NB4 (cell line): Measurements from ENCODE around the gene SUFU.

ENCODE experiments used
- DNase-seq: peaks from one replicate; pipeline ENCODE4 v3.0.0; 2010; ENCODE audit warnings: low read depth
- H3K4me3 ChIP-seq: one replicate; pipeline ENCODE4 v1.5.1; 2011; ENCODE audit warnings: mild to moderate bottlenecking, low read depth, low read length, moderate library complexity
- MYC ChIP-seq: IDR thresholded peaks from 2 replicates; pipeline ENCODE4 v1.6.1; 2011; ENCODE audit warnings: low read depth, low read length
- POLR2A ChIP-seq: IDR thresholded peaks from 2 replicates; pipeline ENCODE4 v1.6.1; 2011; ENCODE audit warnings: mild to moderate bottlenecking; ENCODE audit not compliant: insufficient read length; ENCODE audit errors: extremely low read depth
- TF ChIP-seq, protein P1 (sequence below): IDR thresholded peaks from one replicate; pipeline ENCODE4 v1.5.1; 2012; ENCODE audit warnings: low read depth, low read length
- TF ChIP-seq, protein P2 (sequence below): IDR thresholded peaks from 2 replicates; pipeline ENCODE4 v1.6.1; 2011; ENCODE audit warnings: low read depth, low read length

Gene SUFU

DNA sequence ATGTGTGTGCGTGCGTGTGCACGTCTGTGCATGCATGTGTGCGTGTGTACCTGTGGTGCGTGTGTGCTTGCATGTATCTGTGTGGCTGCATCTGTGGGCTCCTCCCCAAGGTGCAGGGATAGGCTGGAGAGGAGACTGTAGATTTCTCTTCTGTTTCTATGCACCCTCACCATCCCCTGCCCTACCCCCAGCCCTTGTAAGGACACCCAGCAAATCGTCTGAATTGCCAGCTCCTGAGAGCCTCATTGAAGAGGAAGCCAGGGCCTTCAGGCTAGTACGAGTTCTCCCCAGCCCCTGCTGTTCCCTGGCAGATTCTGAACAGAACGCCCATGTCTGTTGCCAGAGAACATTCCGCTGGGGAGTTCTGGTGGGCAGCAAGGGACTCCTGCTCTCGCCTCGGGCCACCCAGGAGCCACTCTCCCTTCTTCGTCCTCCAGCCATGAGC, 123.5 kb downstream of the SUFU start:
- peak; percentile 31 for DNase-seq
- TF ChIP-seq MYC (no peak), POLR2A (no peak)
- TF ChIP-seq, protein P1, sequence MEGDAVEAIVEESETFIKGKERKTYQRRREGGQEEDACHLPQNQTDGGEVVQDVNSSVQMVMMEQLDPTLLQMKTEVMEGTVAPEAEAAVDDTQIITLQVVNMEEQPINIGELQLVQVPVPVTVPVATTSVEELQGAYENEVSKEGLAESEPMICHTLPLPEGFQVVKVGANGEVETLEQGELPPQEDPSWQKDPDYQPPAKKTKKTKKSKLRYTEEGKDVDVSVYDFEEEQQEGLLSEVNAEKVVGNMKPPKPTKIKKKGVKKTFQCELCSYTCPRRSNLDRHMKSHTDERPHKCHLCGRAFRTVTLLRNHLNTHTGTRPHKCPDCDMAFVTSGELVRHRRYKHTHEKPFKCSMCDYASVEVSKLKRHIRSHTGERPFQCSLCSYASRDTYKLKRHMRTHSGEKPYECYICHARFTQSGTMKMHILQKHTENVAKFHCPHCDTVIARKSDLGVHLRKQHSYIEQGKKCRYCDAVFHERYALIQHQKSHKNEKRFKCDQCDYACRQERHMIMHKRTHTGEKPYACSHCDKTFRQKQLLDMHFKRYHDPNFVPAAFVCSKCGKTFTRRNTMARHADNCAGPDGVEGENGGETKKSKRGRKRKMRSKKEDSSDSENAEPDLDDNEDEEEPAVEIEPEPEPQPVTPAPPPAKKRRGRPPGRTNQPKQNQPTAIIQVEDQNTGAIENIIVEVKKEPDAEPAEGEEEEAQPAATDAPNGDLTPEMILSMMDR: no peak
- TF ChIP-seq, protein P2, sequence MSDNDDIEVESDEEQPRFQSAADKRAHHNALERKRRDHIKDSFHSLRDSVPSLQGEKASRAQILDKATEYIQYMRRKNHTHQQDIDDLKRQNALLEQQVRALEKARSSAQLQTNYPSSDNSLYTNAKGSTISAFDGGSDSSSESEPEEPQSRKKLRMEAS: no peak
- no peak overlapping the region for H3K4me3 ChIP-seq

DNA sequence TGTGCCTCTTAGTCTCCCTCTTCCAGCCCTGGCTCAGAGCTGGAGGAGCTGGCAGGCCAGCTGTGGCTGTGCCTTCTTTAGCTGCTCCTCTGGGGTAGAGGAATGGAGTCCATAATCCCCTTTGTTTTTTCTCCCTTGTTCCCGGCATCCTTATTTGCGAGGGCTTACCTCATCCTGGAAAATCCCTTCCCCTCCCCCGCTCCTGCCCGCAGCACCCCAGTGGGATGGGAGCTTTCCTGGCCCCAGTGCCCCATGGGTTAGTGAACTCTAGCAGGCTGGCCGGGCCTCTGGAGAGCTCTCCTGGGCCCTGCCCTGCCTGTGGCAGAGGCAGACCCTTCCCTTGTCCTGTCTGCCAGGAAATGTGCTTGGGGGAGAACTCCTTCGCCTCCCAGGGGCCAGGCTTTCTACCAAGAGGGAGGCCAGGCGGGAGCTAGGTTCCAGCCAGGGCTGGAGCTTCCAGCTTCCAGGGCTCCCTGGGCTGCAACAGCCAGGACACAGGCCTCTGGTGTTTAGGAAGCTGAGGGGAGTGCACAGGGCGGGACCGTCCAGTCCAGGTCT, 124.0 kb downstream of the SUFU start:
- TF ChIP-seq, protein P1: no peak
- TF ChIP-seq MYC (no peak), POLR2A (no peak)
- TF ChIP-seq, protein P2: no peak
- no peak for DNase-seq
- no peak overlapping the region for H3K4me3 ChIP-seq

DNA sequence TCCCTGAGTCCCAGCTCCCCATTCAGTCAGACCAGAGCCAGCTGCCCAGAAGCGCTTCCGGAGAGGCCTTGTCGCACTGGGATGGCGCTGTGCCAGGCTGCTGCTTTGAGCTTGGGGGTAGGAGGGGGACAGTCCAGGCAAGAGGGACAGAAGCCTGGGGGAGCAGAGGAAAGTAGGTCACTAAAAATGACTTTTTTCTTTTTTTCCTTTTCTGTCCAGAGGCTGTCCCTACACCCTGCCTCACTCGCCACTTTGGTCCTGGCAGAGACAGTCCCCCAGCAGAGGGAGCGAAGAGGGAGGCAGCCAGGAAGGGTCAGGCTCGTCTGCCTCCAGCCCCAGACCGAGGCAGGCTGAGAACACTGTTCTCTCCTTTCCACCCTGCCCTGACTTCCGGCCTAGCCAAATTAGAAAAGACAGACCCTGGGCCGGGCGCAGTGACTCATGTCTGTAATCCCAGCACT, 124.7 kb downstream of the SUFU start:
- TF ChIP-seq MYC (no peak), POLR2A (no peak)
- TF ChIP-seq, protein P1: no peak
- TF ChIP-seq, protein P2: no peak
- H3K4me3 ChIP-seq: no peak overlapping the region
- DNase-seq: no peak

DNA sequence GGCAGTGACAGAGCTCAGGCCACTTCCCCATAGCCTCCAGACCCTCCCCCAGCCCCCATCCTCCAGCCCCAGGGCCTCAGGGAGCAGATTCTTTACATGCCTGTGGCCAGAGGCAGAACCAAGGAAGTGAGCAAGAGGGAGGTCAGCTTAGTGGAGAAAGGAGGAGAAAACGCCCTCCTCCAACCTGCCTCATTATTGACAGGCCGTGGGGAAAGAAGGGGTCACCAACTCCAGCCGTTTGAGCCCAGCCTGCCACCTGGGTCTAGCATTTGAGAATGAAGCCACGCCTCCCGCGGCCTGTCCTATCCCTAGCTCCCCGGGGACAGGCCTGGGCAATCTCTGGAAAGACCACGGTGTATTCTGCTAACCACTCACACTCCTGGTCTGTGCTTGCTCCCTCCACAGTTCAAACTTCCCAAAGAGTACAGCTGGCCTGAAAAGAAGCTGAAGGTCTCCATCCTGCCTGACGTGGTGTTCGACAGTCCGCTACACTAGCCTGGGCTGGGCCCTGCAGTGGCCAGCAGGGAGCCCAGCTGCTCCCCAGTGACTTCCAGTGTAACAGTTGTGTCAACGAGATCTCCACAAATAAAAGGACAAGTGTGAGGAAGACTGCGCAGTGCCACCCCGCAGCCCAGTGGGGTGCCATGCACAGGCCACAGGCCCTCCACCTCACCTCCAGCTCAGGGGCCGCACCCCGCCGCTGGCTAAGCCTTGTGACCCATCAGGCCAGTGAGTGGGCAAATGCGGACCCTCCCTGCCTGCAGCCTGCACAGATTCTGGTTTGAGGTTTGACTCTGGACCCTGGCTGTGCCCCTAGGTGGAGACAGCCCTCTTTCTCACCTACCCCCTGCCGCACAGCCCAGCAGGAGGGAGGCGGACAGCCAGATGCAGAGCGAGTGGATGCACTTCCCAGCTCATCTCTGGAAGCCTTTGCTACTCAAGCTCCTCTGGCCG, 126.2 kb downstream of the SUFU start:
- peak; percentile 95 for DNase-seq
- no peak for TF ChIP-seq POLR2A
- TF ChIP-seq, protein P2: peak; percentile 40
- TF ChIP-seq MYC: no peak
- TF ChIP-seq, protein P1: no peak
- H3K4me3 ChIP-seq: no peak overlapping the region

DNA sequence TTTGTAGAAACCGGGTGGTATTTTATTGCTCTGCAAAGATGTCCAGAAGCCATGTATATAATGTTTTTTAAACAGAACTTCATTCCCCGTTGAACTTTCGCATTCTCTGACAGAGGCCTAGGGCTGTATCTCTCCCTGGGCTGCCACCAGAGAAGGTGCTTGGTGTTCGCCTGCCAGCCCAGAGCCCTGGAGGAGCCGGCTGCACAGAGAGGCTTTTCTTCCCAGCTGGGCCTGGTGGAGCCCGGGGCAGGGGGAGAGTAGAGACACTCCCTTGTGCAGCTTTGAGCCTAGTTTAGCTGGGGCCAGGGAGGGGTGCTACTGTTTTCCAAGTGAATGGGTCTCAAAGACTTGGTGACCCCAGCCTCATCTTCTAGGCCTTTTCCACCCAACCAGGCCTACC, 126.9 kb downstream of the SUFU start:
- no peak for DNase-seq
- no peak for TF ChIP-seq MYC
- TF ChIP-seq POLR2A: no peak
- TF ChIP-seq, protein P2: no peak
- no peak overlapping the region for H3K4me3 ChIP-seq
